Keratinocyte (primary cell): ENCODE results near the gene LAMA3.

Source experiments
- EZH2 ChIP-seq: IDR thresholded peaks from one replicate; pipeline ENCODE4 v1.6.1; 2012; ENCODE audit warnings: inconsistent platforms, mild to moderate bottlenecking, low read length, moderate library complexity
- TF ChIP-seq, protein P1 (sequence below), 3 experiments: IDR thresholded peaks in 1 of 3; conservative IDR thresholded peaks in 1 of 3; optimal IDR thresholded peaks in 1 of 3; 2 replicates in 2 of 3; 3 replicates in 1 of 3; pipeline versions ENCODE3 to v1.5.1; 2011; ENCODE audit warnings: low read length in 3 of 3, mild to moderate bottlenecking in 3 of 3, moderate library complexity in 2 of 3, control low read depth in 1 of 3, inconsistent platforms in 1 of 3; ENCODE audit not compliant: insufficient read depth in 2 of 3; ENCODE audit errors: extremely low read depth in 1 of 3

DNA sequence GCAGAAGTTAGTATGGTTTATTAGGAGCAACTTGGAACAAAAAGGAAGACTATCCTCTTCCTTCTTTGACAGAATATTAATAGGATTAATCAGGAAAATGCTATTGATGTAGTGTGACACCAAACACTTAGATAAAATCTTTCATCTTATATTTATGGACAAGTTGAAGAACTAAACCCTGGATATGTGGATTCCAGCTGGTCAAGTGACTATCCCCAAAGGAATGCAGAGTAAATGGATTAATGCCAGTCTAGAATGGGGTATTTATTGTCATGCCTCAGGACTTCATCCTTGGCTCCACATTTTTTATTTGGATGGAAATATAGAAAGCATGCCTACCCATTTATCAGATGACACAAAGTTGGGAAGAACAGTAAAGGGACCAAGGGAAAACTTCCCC lies 201.3 kb downstream of the LAMA3 start:
- TF ChIP-seq, protein P1, sequence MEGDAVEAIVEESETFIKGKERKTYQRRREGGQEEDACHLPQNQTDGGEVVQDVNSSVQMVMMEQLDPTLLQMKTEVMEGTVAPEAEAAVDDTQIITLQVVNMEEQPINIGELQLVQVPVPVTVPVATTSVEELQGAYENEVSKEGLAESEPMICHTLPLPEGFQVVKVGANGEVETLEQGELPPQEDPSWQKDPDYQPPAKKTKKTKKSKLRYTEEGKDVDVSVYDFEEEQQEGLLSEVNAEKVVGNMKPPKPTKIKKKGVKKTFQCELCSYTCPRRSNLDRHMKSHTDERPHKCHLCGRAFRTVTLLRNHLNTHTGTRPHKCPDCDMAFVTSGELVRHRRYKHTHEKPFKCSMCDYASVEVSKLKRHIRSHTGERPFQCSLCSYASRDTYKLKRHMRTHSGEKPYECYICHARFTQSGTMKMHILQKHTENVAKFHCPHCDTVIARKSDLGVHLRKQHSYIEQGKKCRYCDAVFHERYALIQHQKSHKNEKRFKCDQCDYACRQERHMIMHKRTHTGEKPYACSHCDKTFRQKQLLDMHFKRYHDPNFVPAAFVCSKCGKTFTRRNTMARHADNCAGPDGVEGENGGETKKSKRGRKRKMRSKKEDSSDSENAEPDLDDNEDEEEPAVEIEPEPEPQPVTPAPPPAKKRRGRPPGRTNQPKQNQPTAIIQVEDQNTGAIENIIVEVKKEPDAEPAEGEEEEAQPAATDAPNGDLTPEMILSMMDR (optimal IDR thresholded peaks at IDR 0.05 in 1 of 3, IDR thresholded peaks at IDR 0.05 in 1 of 3, conservative IDR thresholded peaks at IDR 0.05 in 1 of 3; ENCODE audit: extremely low read depth in 1 of 3, insufficient read depth in 2 of 3, low read length in 3 of 3) = no peak
- TF ChIP-seq EZH2 = no peak
